Smooth muscle cell (in vitro differentiated cells): ENCODE results near the gene KCNQ4. TPM values are rescaled to one million over a fixed set of nuclear protein-coding genes. Genes with fewer than 3 reads are reported as not detected.

Experiments
- DNase-seq: peaks from one replicate; lab custom pipeline; 2025; ENCODE audit not compliant: unreplicated experiment; lab: John Stamatoyannopoulos, UW
- H2AFZ ChIP-seq: fragments of 200-600 bp; sonication (generic); 2 replicates; pipeline ENCODE4 v1.6.0; 2016; ENCODE audit warnings: antibody characterized with exemption, low read depth, mild to moderate bottlenecking
- H3F3A ChIP-seq: fragments of 200-600 bp; sonication (generic); 2 replicates; pipeline ENCODE4 v1.6.0; 2017; ENCODE audit warnings: antibody characterized with exemption, low read depth
- H3K27ac ChIP-seq: fragments of 200-600 bp; sonication (generic); 2 replicates; pipeline ENCODE4 v1.5.1; 2016; ENCODE audit warnings: low read depth, mild to moderate bottlenecking
- H3K27me3 ChIP-seq: fragments of 200-600 bp; sonication (generic); 2 replicates; pipeline ENCODE4 v1.6.1; 2016; ENCODE audit warnings: low read depth, mild to moderate bottlenecking
- H3K36me3 ChIP-seq: fragments of 200-600 bp; sonication (generic); 2 replicates; pipeline ENCODE4 v1.5.1; 2016; ENCODE audit warnings: low read depth
- H3K4me1 ChIP-seq: fragments of 200-600 bp; sonication (generic); 2 replicates; pipeline ENCODE4 v1.5.1; 2016; ENCODE audit warnings: low read depth
- H3K4me2 ChIP-seq: fragments of 200-600 bp; sonication (generic); 2 replicates; pipeline ENCODE4 v1.6.0; 2016; ENCODE audit warnings: mild to moderate bottlenecking
- H3K4me3 ChIP-seq: fragments of 200-600 bp; sonication (generic); 2 replicates; pipeline ENCODE4 v1.5.1; 2016; ENCODE audit warnings: mild to moderate bottlenecking
- H3K79me2 ChIP-seq: fragments of 200-600 bp; sonication (generic); 2 replicates; pipeline ENCODE4 v1.6.0; 2016; ENCODE audit warnings: low read depth, mild to moderate bottlenecking
- H3K9ac ChIP-seq: fragments of 200-600 bp; sonication (generic); 2 replicates; pipeline ENCODE4 v1.6.0; 2016; ENCODE audit warnings: low read depth
- H3K9me3 ChIP-seq: fragments of 200-600 bp; sonication (generic); replicated peaks from 2 replicates; pipeline ENCODE4 v1.5.1; 2016; ENCODE audit warnings: low read depth
- H4K20me1 ChIP-seq: fragments of 200-600 bp; sonication (generic); 2 replicates; pipeline ENCODE4 v1.6.0; 2016; ENCODE audit warnings: low read depth
- CTCF ChIP-seq: fragments of 200-600 bp; sonication (generic); IDR thresholded peaks from 2 replicates; pipeline ENCODE4 v1.5.1; 2017; ENCODE audit warnings: borderline replicate concordance, mild to moderate bottlenecking, antibody characterized with exemption; ENCODE audit not compliant: insufficient read depth, poor library complexity, severe bottlenecking
- WGBS: methylation state at CpG from one replicate; pipeline ENCODE4 v1.1.7; 2016; ENCODE audit warnings: low lambda C conversion rate; 5-methylcytosine and 5-hydroxymethylcytosine counted together
- polyA plus RNA-seq: library from polyadenylated mRNA; unstranded; fragments of >200 nt; fragmentation: Nextera tagmentation; extraction: Ambion mirVana; gene quantifications from 2 replicates; pipeline ENCODE4 v1.2.1, GENCODE V29; 2016
- total RNA-seq: library from RNA; depleted of rRNA; stranded (reverse); fragments of >200 nt; gene quantifications from 2 replicates; pipeline ENCODE4 v1.2.3, GENCODE V29; 2014

Gene KCNQ4
- total and polyA plus RNA-seq, 2 experiments from 2014 or later = 0.06 TPM; not detected in 1

- no peak overlapping the region for H3K4me2 ChIP-seq
- 83% methylated on average over 9 of the region's 9 CpGs for WGBS
- H3K9me3 ChIP-seq = no peaks in the 10 kb centered on the region
- no peak overlapping the region for H3K4me3 ChIP-seq
- no peaks in the 10 kb centered on the region for H3K27me3 ChIP-seq
- no peaks in the 10 kb centered on the region for H3K4me1 ChIP-seq
- H3K27ac ChIP-seq = no peak overlapping the region
- DNase-seq = no peak
- no peaks in the 10 kb centered on the region for H3K36me3 ChIP-seq
- no peaks in the 10 kb centered on the region for H4K20me1 ChIP-seq
- no peak for TF ChIP-seq CTCF
- H3F3A ChIP-seq = no peaks in the 10 kb centered on the region
- no peak overlapping the region for H3K9ac ChIP-seq
- H3K79me2 ChIP-seq = no peaks in the 10 kb centered on the region
- H2AFZ ChIP-seq = no peak overlapping the region
These were observed 61.6 kb downstream of the KCNQ4 start for GRCh38 chr1:40844887-40845878.

GRCh38 chr1:40845895-40846294, 62.3 kb downstream of the KCNQ4 start:
- H3K27ac ChIP-seq = no peak overlapping the region
- no peaks in the 10 kb centered on the region for H3K79me2 ChIP-seq
- no peak for TF ChIP-seq CTCF
- no peaks in the 10 kb centered on the region for H3K9me3 ChIP-seq
- no peak for DNase-seq
- no peak overlapping the region for H3K9ac ChIP-seq
- H3K4me1 ChIP-seq = no peaks in the 10 kb centered on the region
- H2AFZ ChIP-seq = no peak overlapping the region
- no peaks in the 10 kb centered on the region for H4K20me1 ChIP-seq
- no peak overlapping the region for H3K4me2 ChIP-seq
- 97% methylated on average over 1 of the region's 1 CpG for WGBS
- H3K4me3 ChIP-seq = no peak overlapping the region
- H3F3A ChIP-seq = no peaks in the 10 kb centered on the region
- no peaks in the 10 kb centered on the region for H3K36me3 ChIP-seq
- H3K27me3 ChIP-seq = no peaks in the 10 kb centered on the region

- DNase-seq = no peak
- Histone ChIP-seq H3K4me2 (no peak overlapping the region), H3K27me3 (no peaks in the 10 kb centered on the region), H3K9ac (no peak overlapping the region), H3K36me3 (no peaks in the 10 kb centered on the region), H3K4me3 (no peak overlapping the region), H3K79me2 (no peaks in the 10 kb centered on the region), H3K4me1 (no peaks in the 10 kb centered on the region), H3F3A (no peaks in the 10 kb centered on the region), H2AFZ (no peak overlapping the region), H3K27ac (no peak overlapping the region), H4K20me1 (no peaks in the 10 kb centered on the region), H3K9me3 (no peaks in the 10 kb centered on the region)
- WGBS = 82% methylated on average over 6 of the region's 6 CpGs
- no peak for TF ChIP-seq CTCF
These were observed 63.6 kb downstream of the KCNQ4 start for GRCh38 chr1:40847023-40847745.
